Fibroblast of lung (primary cell): ENCODE measurements around the gene EOGT.

ENCODE experiments used
- EZH2 ChIP-seq: IDR thresholded peaks from 2 replicates; pipeline ENCODE4 v1.5.1; 2012; ENCODE audit warnings: low read length, control low read depth, mild to moderate bottlenecking; ENCODE audit errors: missing control alignments
- TF ChIP-seq, protein P1 (sequence below), 2 donors: IDR thresholded peaks in 1 of 2; conservative IDR thresholded peaks in 1 of 2; 1 replicate in 1 of 2; 2 replicates in 1 of 2; pipeline ENCODE4 v1.5.1; 2011 to 2012; ENCODE audit warnings: low read length in 2 of 2, control low read depth in 1 of 2, inconsistent platforms in 1 of 2, low read depth in 1 of 2, mild to moderate bottlenecking in 1 of 2

DNA sequence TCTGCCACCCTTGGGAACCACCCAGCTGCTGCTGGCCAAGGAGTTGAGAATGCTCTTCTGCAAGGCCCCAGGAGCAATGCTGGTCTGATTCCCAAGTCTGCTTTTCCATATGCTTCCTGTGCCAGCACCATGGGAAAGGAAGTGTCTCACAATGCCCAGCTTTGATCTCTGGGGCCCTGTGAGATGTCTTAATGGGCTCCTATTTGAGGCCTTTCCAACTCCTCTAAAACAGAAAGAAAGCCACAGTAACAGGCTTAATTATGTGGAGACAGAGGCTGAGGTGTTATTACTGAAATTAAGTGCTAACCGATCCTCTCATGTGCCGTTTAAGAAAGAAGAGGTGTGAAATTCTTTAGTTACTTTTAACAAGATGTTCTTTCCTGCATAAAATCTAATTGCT is 4.5 kb downstream of the EOGT start:
- TF ChIP-seq, protein P1, sequence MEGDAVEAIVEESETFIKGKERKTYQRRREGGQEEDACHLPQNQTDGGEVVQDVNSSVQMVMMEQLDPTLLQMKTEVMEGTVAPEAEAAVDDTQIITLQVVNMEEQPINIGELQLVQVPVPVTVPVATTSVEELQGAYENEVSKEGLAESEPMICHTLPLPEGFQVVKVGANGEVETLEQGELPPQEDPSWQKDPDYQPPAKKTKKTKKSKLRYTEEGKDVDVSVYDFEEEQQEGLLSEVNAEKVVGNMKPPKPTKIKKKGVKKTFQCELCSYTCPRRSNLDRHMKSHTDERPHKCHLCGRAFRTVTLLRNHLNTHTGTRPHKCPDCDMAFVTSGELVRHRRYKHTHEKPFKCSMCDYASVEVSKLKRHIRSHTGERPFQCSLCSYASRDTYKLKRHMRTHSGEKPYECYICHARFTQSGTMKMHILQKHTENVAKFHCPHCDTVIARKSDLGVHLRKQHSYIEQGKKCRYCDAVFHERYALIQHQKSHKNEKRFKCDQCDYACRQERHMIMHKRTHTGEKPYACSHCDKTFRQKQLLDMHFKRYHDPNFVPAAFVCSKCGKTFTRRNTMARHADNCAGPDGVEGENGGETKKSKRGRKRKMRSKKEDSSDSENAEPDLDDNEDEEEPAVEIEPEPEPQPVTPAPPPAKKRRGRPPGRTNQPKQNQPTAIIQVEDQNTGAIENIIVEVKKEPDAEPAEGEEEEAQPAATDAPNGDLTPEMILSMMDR (conservative IDR thresholded peaks at IDR 0.05 in 1 of 2, IDR thresholded peaks at IDR 0.05 in 1 of 2; ENCODE audit: low read depth in 1 of 2, low read length in 2 of 2): no peak
- TF ChIP-seq EZH2: no peak
